Thoracic aorta (tissue), 2 donors: ENCODE measurements around the gene SMAD1. TPM values are rescaled to one million over a fixed set of nuclear protein-coding genes. Genes with fewer than 3 reads are reported as not detected.

Source experiments
- ATAC-seq: fragments of 150-250 bp; one replicate; pipeline ENCODE4 v1.8.0; 2017; ENCODE audit warnings: low read depth; ENCODE audit not compliant: insufficient number of reproducible peaks, low FRiP score
- DNase-seq: peaks from one replicate; pipeline ENCODE4 v3.0.0-alpha.2; 2020; ENCODE audit warnings: low spot score
- H3K27ac ChIP-seq, 2 donors: fragments of 200-600 bp; sonication (generic); 1 replicate in 1 of 2; 2 replicates in 1 of 2; pipeline ENCODE4 v1.5.1; 2016; ENCODE audit warnings: mild to moderate bottlenecking in 2 of 2, moderate library complexity in 2 of 2
- H3K27me3 ChIP-seq: fragments of 200-600 bp; sonication (generic); replicated peaks from 2 replicates; pipeline ENCODE4 v1.6.0; 2016; ENCODE audit warnings: mild to moderate bottlenecking; ENCODE audit not compliant: insufficient read depth
- H3K36me3 ChIP-seq: fragments of 200-600 bp; sonication (generic); one replicate; pipeline ENCODE4 v1.5.1; 2016
- H3K4me1 ChIP-seq, 2 donors: fragments of 200-600 bp; sonication (generic); 1 replicate in 1 of 2; 2 replicates in 1 of 2; pipeline versions ENCODE4 v1.5.1 to v1.6.0; 2016; ENCODE audit warnings: low read depth in 2 of 2, mild to moderate bottlenecking in 1 of 2; ENCODE audit not compliant: control insufficient read depth in 1 of 2
- H3K4me3 ChIP-seq: fragments of 200-600 bp; sonication (generic); 2 replicates; pipeline ENCODE4 v1.5.1; 2016; ENCODE audit warnings: mild to moderate bottlenecking
- H3K9me3 ChIP-seq: fragments of 200-600 bp; sonication (generic); 2 replicates; pipeline ENCODE4 v1.5.1; 2016
- total RNA-seq, 2 donors: library from RNA; depleted of rRNA; stranded (reverse); fragments of >200 nt; gene quantifications; one replicate each; pipeline versions ENCODE4 v1.1.0 to v1.2.3, GENCODE V29; 2016
- TF ChIP-seq, protein P1 (sequence below): fragments of 200-600 bp; sonication (generic); IDR thresholded peaks from one replicate; pipeline ENCODE4 v1.5.1; 2019; ENCODE audit warnings: antibody characterized with exemption

Gene SMAD1
- total RNA-seq, 2 donors from 2014 or later = 39.9 to 55.2 TPM

DNA sequence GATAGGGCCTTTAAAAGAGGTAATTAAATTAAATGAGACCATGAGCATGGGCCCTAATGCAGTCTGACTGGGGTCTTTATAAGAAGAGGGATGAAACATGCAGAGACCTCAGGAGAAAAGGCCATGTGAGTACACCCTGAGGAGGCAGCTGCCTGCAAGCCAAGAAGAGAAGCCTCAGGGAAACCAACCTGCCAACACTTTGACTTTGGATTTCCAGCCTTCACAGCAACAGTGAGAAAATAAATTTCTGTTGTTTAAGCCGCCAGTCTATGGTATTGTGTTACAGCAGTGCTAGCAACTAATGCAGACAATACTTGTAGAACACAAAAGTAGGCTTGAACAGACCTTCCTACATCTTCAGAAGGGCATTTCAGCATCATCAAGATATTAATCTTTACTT lies 52.3 kb downstream of the SMAD1 start:
- Histone ChIP-seq H3K4me3 (no peak overlapping the region), H3K9me3 (no peaks in the 10 kb centered on the region), H3K4me1 (peaks cover 0 to 10% of the 10 kb centered on the region in 2 donors), H3K27me3 (no peaks in the 10 kb centered on the region), H3K27ac (no peak overlapping the region), H3K36me3 (no peaks in the 10 kb centered on the region)
- TF ChIP-seq, protein P1, sequence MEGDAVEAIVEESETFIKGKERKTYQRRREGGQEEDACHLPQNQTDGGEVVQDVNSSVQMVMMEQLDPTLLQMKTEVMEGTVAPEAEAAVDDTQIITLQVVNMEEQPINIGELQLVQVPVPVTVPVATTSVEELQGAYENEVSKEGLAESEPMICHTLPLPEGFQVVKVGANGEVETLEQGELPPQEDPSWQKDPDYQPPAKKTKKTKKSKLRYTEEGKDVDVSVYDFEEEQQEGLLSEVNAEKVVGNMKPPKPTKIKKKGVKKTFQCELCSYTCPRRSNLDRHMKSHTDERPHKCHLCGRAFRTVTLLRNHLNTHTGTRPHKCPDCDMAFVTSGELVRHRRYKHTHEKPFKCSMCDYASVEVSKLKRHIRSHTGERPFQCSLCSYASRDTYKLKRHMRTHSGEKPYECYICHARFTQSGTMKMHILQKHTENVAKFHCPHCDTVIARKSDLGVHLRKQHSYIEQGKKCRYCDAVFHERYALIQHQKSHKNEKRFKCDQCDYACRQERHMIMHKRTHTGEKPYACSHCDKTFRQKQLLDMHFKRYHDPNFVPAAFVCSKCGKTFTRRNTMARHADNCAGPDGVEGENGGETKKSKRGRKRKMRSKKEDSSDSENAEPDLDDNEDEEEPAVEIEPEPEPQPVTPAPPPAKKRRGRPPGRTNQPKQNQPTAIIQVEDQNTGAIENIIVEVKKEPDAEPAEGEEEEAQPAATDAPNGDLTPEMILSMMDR = no peak
- ATAC-seq (no peak), DNase-seq (no peak)

DNA sequence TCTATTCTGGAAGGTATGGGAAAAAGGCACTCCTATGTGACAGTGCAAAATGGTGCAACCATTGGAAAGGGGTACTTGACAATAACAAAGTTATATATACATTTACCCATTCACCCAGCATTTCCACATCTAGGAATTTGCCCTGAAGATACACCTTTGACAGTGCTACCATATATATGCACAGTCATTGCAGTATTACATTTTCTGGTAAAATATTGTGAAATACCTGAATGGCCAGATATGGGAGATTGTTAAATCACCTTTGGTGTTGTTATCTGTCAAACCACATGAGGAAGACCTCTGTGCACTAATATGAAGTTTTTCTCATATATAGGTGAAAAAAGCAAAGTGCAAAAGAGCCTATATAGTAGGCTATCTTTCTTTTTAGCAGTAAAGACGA lies 53.5 kb downstream of the SMAD1 start:
- H3K27ac ChIP-seq = no peak overlapping the region
- DNase-seq = no peak
- H3K9me3 ChIP-seq = no peaks in the 10 kb centered on the region
- TF ChIP-seq, protein P1 = no peak
- ATAC-seq = no peak
- no peak overlapping the region for H3K4me3 ChIP-seq
- H3K36me3 ChIP-seq = no peaks in the 10 kb centered on the region
- H3K27me3 ChIP-seq = no peaks in the 10 kb centered on the region
- peaks cover 0 to 10% of the 10 kb centered on the region in 2 donors for H3K4me1 ChIP-seq

DNA sequence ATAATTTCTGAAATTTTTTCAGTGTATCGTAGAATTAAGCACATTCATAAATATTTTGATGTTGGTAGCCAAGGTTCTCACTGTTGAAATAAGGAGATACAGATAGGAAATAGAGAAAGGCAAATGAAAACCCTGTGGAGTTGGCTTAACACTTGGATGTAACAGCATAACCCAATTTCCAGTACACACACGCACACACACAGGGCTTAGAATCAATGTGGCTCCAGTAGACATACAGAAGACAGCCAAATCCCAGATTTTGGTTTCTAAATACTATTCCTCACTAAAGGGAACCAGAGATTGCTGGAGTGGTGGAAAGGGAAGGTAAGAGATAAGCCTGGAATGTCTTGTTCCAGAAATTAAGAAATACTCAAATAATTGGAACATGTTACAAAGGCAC lies 54.4 kb downstream of the SMAD1 start:
- TF ChIP-seq, protein P1 = no peak
- DNase-seq (no peak), ATAC-seq (no peak)
- Histone ChIP-seq H3K27ac (no peak overlapping the region), H3K9me3 (no peaks in the 10 kb centered on the region), H3K4me3 (no peak overlapping the region), H3K36me3 (no peaks in the 10 kb centered on the region), H3K27me3 (no peaks in the 10 kb centered on the region), H3K4me1 (peaks cover 0 to 10% of the 10 kb centered on the region in 2 donors)

DNA sequence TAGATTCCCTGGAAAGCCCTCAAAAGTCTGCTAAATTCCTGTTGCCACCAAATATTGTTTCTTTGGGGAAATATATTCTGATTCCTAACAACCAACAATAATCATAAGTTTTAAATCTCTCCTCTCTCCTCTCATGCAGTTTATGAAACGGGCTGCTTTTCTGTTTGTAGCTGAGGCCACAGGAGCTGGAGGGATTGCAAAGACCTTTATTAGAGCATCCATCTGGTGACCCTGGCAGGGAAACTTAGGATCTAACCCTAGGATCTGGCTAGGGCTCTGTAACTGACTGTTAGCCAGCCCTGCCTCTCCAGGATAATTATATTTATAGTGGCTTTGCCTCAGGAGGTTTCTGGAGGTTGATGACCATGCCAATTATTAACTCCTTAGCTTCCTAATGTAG lies 56.9 kb downstream of the SMAD1 start:
- H3K36me3 ChIP-seq = peaks cover 7% of the 10 kb centered on the region
- no peaks in the 10 kb centered on the region for H3K9me3 ChIP-seq
- H3K4me1 ChIP-seq = no peaks in the 10 kb centered on the region
- H3K4me3 ChIP-seq = no peak overlapping the region
- ATAC-seq (no peak), DNase-seq (no peak)
- no peaks in the 10 kb centered on the region for H3K27me3 ChIP-seq
- TF ChIP-seq, protein P1 = no peak
- no peak overlapping the region for H3K27ac ChIP-seq

DNA sequence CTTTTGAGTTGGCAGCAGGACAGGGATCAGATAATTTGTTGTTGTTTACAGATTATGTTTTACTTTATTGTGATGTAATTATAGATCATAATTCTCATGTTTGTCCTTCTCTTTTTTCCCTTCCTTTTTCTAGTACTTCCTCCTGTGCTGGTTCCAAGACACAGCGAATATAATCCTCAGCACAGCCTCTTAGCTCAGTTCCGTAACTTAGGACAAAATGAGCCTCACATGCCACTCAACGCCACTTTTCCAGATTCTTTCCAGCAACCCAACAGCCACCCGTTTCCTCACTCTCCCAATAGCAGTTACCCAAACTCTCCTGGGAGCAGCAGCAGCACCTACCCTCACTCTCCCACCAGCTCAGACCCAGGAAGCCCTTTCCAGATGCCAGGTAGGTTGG lies 58.0 kb downstream of the SMAD1 start:
- no peaks in the 10 kb centered on the region for H3K4me1 ChIP-seq
- H3K9me3 ChIP-seq = no peaks in the 10 kb centered on the region
- TF ChIP-seq, protein P1 = no peak
- no peak overlapping the region for H3K4me3 ChIP-seq
- no peak overlapping the region for H3K27ac ChIP-seq
- peaks cover 9% of the 10 kb centered on the region for H3K36me3 ChIP-seq
- DNase-seq (no peak), ATAC-seq (peak; percentile 36)
- no peaks in the 10 kb centered on the region for H3K27me3 ChIP-seq
